NCI-H226 (cell line): Measurements from ENCODE around the gene FABP1.
A peak's percentile ranks its signal among the peaks of the same experiment; 100 is the strongest.

Experiments
- DNase-seq: peaks from one replicate; pipeline ENCODE4 v3.0.0-alpha.2; 2015

Gene FABP1

GRCh38 chr2:88127888-88128653, at the start of gene FABP1:
TSS of gene FABP1 (minus strand) at chr2:88128062. CDS start at chr2:88128017, 45 bp downstream.
- DNase-seq: no peak

GRCh38 chr2:88177556-88177955, 49.7 kb upstream of the FABP1 start:
- no peak for DNase-seq

GRCh38 chr2:88176352-88176984, 48.6 kb upstream of the FABP1 start:
- no peak for DNase-seq

- no peak for DNase-seq
Measured at GRCh38 chr2:88172882-88173281, 45.0 kb upstream of the FABP1 start.

DNA sequence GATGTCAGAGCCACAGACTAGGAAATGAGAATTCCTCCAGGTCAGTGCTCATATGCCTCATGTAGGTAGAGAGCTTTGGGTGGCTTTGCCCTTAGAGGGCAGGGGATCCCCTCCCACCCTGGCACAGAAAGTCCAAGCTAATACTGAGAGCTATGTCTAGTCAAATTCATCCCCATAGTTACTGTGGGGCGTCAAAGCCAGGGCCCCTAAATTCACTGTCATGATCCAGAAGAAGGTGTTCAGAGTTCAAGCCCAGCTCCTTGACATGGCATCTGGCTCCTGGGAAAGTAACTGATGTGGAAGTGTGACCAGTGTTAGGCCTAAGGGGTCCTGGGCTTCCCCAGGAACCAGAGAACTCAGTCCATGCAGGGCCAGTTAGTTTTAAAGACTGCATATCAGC, 44.1 kb upstream of the FABP1 start:
- no peak for DNase-seq

- no peak for DNase-seq
Measured at GRCh38 chr2:88170472-88170892, 42.6 kb upstream of the FABP1 start.

DNA sequence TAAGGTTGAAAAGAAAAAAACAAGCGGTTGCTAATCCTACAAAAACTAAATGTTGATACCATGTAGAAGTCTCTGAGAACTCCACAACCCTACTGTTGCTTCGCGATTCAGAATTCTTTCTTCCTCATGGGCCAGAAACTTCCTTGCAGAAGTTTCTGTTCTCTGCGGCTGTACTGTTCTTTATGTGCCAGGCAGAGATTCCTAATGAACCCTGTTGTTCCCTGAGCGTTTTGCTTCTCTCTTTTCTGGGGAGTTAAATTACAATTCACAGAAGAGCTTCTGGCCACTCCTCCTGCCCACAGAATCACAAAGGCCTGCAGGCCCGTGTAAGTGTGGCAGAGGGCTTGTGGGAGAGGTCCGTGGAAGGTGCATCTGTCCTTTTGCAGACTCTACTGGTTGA, 40.5 kb upstream of the FABP1 start:
- no peak for DNase-seq

DNA sequence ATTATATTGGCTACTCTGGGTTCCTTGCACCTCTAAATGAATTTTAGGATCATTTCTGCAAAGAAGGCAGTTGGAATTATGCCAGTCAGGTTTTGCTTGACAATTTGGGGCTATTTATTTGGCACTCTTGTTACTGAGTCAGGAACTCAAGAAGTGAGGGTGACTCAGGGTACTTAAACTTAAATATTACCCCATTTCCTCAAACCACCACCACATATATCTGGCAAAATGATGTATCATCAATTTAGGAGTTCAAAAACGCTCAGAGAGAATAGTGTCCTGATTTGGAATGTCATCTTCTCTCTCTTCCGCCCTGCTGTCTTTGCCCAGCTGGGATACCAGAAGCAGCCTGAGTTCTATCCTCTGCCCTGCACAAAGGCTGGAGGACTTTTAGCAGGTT, 39.9 kb upstream of the FABP1 start:
- no peak for DNase-seq

DNA sequence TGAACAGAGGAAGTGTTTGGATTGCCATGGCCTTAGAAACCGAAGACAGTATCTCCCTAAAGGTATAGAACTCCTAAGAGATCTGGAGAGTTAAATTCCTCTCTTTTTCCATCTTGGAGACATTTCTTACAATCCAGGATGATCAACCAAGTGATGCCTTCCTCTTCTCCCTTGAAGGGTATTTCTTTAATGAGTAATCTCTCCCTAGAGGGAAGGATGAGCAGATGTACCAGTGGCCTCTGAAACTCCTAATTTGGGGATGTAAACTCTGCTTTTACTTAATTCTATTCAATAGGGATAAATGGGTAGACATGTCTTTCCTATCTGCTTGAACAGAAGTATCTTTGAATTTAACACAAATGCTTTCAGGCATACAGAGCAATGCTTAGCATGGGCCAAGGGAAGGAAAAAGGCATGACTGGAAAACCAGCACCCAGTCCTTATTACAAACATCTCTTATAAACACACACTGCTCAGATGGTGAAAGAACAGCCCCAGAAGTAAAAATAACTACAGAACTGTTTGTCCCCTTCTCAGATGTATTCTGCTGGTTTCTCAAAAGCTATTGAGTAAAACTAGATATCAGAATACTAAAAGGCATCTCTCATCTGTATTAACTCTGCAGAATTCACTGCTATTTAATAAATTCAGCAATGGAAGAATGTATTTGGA, 37.6 kb upstream of the FABP1 start:
- DNase-seq: no peak

DNA sequence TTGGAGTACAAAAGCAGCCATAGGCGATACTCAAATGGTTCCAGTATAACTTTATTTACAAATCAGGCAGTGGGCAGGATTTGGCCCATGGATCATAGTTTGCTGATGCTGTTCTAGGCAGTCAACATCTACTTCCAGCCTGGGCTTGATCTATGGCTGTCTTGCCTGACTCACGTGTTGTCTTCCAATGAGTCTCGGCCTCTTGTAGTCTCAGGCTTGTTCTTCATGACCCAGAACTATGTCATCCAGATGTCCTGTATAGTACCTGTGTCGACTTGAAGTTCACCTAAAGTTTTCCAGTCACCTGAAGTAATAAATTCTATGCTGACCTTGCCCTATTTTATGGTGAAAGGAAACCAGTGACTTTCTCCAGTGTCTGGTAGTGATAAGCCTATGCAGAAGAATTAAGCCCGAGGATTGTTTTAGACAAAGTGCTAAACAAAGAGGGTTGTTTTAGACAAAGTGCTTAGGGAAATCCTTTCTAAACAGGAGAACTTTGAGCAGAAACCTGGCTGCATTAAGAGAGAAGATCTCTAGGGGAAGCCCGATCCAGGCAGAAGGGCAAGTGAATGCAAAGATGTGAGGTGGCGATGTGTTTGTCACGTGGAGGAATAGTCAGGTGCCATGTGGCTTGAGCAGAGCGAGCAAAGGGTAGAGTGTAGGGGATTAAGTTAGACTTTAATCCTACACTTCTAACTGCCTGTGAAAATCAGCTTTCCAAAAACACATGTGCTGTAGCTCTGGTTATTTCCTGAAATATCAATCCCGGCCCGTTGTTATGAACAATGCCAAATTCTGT, 33.8 kb upstream of the FABP1 start:
- no peak for DNase-seq

DNA sequence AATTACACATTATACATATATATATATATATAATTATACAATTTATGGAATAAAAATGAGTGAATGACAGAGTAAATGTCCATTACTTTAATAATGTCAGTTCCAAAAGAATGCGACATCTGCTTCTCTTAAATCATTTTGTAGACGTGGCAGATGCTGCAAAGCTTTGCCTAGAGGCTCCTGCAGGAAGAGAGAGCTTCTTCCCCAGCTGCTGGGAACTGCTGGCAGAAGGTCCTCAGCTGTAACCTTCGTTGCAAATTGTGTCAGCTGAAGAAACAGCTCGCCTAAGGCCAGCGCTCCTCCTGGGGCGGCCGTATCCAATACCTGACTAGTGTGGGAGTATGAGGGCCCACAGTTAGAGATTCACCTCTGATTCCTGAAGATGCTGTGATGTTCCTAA, 32.7 kb upstream of the FABP1 start:
- DNase-seq: no peak

- peak; percentile 50 for DNase-seq
Measured at GRCh38 chr2:88159955-88160415, 32.1 kb upstream of the FABP1 start.

DNA sequence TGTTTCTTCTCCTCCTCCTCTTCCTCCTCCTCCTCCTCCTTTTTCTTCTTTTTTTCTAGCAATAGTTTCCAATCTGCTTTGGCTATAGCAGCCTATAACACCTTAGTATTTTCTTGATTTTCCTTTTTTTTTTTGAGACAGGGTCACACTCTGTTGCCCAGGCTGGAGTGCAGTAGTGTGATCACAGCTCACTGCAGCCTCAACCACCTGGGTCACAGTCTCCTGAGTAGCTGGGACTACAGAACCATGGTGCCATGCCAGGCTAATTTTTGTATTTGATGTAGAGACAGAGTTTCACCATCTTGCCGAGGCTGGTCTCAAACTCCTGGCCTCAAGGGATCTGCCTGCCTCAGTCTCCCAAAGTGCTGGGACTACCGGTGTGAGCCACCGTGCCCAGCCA, 31.6 kb upstream of the FABP1 start:
- no peak for DNase-seq

DNA sequence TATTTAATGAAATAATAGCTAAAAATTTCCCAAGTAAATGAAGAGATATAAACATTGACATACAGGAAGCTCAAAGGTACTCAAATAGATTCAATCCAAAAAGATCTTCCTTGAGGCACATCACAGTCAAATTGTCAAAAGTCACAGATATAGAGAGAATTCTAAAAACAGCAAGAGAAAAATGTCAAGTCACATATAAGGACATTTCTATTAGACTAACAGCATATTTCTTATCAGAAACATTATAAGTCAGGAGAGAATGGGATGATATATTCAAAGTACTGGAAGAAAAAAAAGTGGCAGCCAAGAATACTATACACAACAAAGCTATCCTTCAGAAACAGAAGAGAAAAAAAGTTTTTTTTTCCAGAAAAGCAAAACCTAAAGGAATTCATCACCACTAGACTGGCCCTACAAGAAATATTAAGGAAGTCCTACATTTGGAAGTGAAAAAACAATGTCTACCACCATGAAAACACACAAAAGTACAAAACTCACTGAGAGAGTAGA, 21.1 kb upstream of the FABP1 start:
- DNase-seq: no peak

DNA sequence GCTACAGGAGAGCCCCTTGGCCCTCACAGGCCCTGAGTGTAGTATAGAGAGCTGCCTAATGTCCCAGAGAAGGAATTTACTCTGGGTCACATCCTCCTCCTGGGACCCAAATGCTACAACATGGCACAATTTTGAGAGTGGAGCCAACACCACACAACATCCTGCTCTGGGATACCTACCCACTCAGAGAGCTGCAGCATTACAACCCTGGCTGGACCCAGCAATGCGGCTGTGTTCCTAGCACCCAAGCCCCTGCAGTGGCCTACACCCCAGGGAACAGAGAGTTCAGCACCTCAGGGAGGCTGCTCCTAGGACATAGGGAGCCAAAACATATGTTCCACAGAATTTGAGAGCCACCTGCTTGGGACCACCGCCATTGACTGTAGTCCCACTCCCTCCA, 19.3 kb upstream of the FABP1 start:
- DNase-seq: no peak

DNA sequence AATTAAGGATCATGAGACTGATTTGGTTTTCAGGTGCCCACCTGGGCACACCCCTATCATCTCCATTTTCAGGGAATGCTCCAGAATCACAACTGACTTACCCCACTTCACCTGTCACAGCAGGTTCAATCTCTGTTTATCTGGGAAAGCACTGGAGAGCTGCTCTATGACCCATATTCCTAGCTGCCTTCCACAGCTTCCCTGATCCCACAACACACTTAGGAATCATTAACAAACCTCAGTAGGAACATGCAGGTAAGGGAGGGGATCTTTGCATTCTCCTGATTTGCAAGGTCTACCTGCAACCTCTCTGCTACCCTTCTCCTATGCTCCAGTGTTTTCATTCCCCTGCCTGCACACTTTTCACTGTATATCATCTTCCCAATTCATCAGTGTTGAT, 18.7 kb upstream of the FABP1 start:
- DNase-seq: no peak

- no peak for DNase-seq
Measured at GRCh38 chr2:88144914-88145497, 17.1 kb upstream of the FABP1 start.

DNA sequence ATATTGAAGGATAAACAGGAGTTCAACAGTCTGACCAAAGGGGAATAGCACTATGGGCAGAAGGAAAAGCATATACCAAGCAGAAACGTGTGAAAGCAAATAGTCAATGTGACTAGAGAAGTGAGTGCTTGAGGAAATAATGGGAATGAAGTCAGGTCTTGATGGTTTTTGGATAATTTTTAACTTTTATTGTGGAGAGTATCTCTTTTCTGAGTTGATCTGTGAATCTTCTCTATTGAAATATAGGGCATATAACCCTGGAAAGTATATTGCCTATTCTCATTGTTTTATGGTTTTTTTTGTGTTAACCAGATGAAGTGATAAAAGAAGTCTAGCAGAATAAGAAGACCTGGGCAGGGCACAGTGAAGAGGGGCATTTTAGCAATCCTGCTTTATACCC, 16.4 kb upstream of the FABP1 start:
- no peak for DNase-seq

DNA sequence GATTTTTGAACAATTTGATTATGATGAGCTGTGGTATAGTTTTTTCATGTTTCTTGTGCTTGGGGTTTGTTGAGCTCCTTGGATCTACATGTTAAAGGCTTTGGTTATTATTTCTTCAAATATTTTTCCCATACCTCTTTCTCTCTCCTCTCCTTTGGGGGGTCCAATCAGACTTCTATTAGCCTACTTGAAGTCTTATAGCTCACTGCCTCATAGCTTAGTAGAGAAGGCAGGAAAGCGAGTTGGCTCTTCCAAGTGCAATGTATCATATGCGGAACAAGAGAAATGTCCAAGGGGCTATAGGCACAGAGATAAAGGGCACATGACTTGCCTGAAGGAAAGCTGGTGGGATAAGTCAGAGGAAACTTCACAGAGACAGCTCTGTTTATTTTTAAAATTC, 14.1 kb upstream of the FABP1 start:
- DNase-seq: no peak

GRCh38 chr2:88139804-88140203, 11.9 kb upstream of the FABP1 start:
- DNase-seq: no peak

DNA sequence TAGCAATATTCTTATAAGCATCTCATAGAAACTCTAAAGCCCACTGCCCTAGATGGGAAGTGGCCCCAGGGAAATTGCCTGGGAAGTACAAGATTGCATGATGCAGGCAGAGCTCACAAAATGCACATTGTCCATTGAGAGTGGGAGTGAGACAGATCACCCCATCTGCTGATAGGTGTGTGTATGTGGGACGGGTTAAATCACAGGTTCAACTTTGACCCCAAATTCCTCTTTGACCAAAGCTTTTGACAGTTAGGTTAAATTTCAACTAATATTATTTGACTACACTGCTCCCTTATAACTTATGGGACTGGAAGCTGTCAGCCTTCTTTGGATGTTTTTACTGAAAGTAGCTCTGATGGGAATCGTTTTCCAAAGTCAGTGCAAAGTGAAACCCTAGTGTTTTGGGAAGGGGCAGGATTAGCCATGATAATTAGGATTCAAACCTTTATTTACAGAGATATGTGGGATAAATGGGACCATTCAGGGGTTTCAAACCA, 11.4 kb upstream of the FABP1 start:
- DNase-seq: no peak

DNA sequence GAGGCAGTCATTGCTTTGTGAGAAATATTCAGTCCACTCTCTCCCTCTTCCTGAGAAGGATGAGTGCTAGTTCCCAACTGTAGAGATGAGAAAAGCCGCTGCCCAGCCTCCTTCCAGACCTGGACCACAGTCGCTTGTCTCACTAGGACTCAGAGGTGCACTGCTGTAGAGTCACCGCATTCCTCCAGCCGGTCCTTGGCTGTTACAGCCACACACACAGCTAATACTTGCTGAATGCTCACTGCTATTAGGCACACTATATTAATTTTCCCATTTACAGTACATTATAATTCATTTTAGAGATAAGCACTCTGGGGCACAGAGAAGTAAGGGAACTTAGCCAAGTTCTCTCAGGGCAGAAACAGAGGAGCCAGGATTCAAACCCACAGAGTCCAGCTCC, 10.0 kb upstream of the FABP1 start:
- no peak for DNase-seq
